Fibroblast of skin of left quadriceps (primary cell): ENCODE data around the gene ZNF146.
"Not testable (repeated sequence)": the region's sequence is repeated elsewhere in the genome, so short reads cannot be mapped to it uniquely, and the experiment has no call there.

Experiments
- DNase-seq, 2 experiments: peaks; one replicate each; pipeline ENCODE4 v3.0.0-alpha.2; 2013; ENCODE audit warnings: low read depth in 2 of 2

ZNF146 gene

GRCh38 chr19:36236304-36236945 is 21.5 kb downstream of the ZNF146 start:
- no peak for DNase-seq

GRCh38 chr19:36236946-36237310 is 22.0 kb downstream of the ZNF146 start:
- no peak for DNase-seq

- no peak for DNase-seq
Observed at GRCh38 chr19:36244066-36244465, 29.2 kb downstream of the ZNF146 start.

GRCh38 chr19:36245210-36246005 is 30.5 kb downstream of the ZNF146 start:
- no peak for DNase-seq

GRCh38 chr19:36246006-36246481 is 31.1 kb downstream of the ZNF146 start:
- DNase-seq: no peak

- no peak for DNase-seq
Observed at GRCh38 chr19:36252047-36252446, 37.1 kb downstream of the ZNF146 start.

GRCh38 chr19:36254848-36255247 is 39.9 kb downstream of the ZNF146 start:
- no peak for DNase-seq

GRCh38 chr19:36255316-36255715 is 40.4 kb downstream of the ZNF146 start:
- DNase-seq: no peak

- DNase-seq: no peak
Observed at GRCh38 chr19:36256064-36256463, 41.2 kb downstream of the ZNF146 start.

- DNase-seq: no peak
Observed at GRCh38 chr19:36256853-36257519, 42.1 kb downstream of the ZNF146 start.

- no peak for DNase-seq
Observed at GRCh38 chr19:36257520-36257876, 42.6 kb downstream of the ZNF146 start.

GRCh38 chr19:36258028-36258875 is 43.3 kb downstream of the ZNF146 start:
- DNase-seq: no peak

- no peak for DNase-seq
Observed at GRCh38 chr19:36259211-36259610, 44.3 kb downstream of the ZNF146 start.

- DNase-seq: no peak
Observed at GRCh38 chr19:36265064-36265463, 50.2 kb downstream of the ZNF146 start.

GRCh38 chr19:36265856-36266374 is 51.0 kb downstream of the ZNF146 start:
- DNase-seq: no peak

GRCh38 chr19:36266375-36266961 is 51.6 kb downstream of the ZNF146 start:
- no peak for DNase-seq

GRCh38 chr19:36267061-36267845 is 52.3 kb downstream of the ZNF146 start:
- no peak for DNase-seq

- DNase-seq: not testable (repeated sequence)
Observed at GRCh38 chr19:36268081-36268480, 53.2 kb downstream of the ZNF146 start.

- not testable (repeated sequence) for DNase-seq
Observed at GRCh38 chr19:36268591-36268990, 53.7 kb downstream of the ZNF146 start.

GRCh38 chr19:36269295-36269694 is 54.4 kb downstream of the ZNF146 start:
- DNase-seq: not testable (repeated sequence)
